Keratinocyte (primary cell): Measurements from ENCODE around the gene ERGIC1. TPM values are rescaled to one million over a fixed set of nuclear protein-coding genes. Genes with fewer than 3 reads are reported as not detected.

Source experiments
- DNase-seq: peaks from one replicate; pipeline ENCODE4 v3.0.0-alpha.2; 2011; ENCODE audit warnings: low read depth, missing footprints, low spot score
- FAIRE-seq: peaks from 2 replicates; lab custom pipeline; 2011; peaks lifted over from hg19 to GRCh38; lab: Jason Lieb, UNC
- H2AFZ ChIP-seq: 2 replicates; pipeline ENCODE4 v1.6.0; 2012; ENCODE audit warnings: low read length, control low read depth, inconsistent platforms; ENCODE audit not compliant: control insufficient read depth
- H3K27ac ChIP-seq: 2 replicates; pipeline ENCODE4 v1.5.1; 2011; ENCODE audit warnings: low read length; ENCODE audit not compliant: control insufficient read depth, insufficient read depth
- H3K27me3 ChIP-seq: 3 replicates; pipeline ENCODE4 v1.6.0; 2011; ENCODE audit warnings: low read length; ENCODE audit not compliant: control insufficient read depth, insufficient read depth; ENCODE audit errors: extremely low read depth
- H3K36me3 ChIP-seq, 2 experiments: 2 replicates in 1 of 2; 3 replicates in 1 of 2; pipeline ENCODE4 v1.5.1; 2011; ENCODE audit warnings: low read length in 2 of 2, mild to moderate bottlenecking in 1 of 2; ENCODE audit not compliant: control insufficient read depth in 2 of 2, insufficient read depth in 2 of 2; ENCODE audit errors: extremely low read depth in 1 of 2
- H3K4me1 ChIP-seq: 3 replicates; pipeline ENCODE4 v1.5.1; 2011; ENCODE audit warnings: low read length; ENCODE audit not compliant: control insufficient read depth, insufficient read depth; ENCODE audit errors: extremely low read depth
- H3K4me2 ChIP-seq: 3 replicates; pipeline ENCODE4 v1.6.0; 2011; ENCODE audit warnings: low read depth, low read length; ENCODE audit not compliant: control insufficient read depth, insufficient read depth; ENCODE audit errors: extremely low read depth
- H3K4me3 ChIP-seq, 3 experiments: fragments of 200-600 bp in 1 of 3; sonication (generic) in 1 of 3; 2 replicates in 2 of 3; 3 replicates in 1 of 3; pipeline ENCODE4 v1.5.1; 2011 to 2016; ENCODE audit warnings: low read length in 3 of 3, mild to moderate bottlenecking in 3 of 3, control low read depth in 2 of 3, inconsistent platforms in 1 of 3, low read depth in 1 of 3, mixed read lengths in 1 of 3, mixed run types in 1 of 3, moderate library complexity in 1 of 3; ENCODE audit not compliant: control insufficient read depth in 2 of 3, insufficient read depth in 2 of 3; ENCODE audit errors: extremely low read depth in 1 of 3
- H3K79me2 ChIP-seq: 2 replicates; pipeline ENCODE4 v1.6.0; 2012; ENCODE audit warnings: low read length; ENCODE audit not compliant: control insufficient read depth, insufficient read depth
- H3K9ac ChIP-seq: 3 replicates; pipeline ENCODE4 v1.6.0; 2011; ENCODE audit warnings: low read length; ENCODE audit not compliant: control insufficient read depth, insufficient read depth; ENCODE audit errors: extremely low read depth
- H3K9me1 ChIP-seq: 3 replicates; pipeline ENCODE4 v1.6.0; 2011; ENCODE audit warnings: low read length; ENCODE audit not compliant: control insufficient read depth, insufficient read depth; ENCODE audit errors: extremely low read depth
- H3K9me3 ChIP-seq: 2 replicates; pipeline ENCODE4 v1.5.1; 2012; ENCODE audit warnings: low read depth, low read length; ENCODE audit not compliant: control insufficient read depth
- H4K20me1 ChIP-seq: 3 replicates; pipeline ENCODE4 v1.6.0; 2011; ENCODE audit warnings: low read length; ENCODE audit not compliant: control insufficient read depth, insufficient read depth; ENCODE audit errors: extremely low read depth
- CTCF ChIP-seq, 3 experiments: IDR thresholded peaks in 1 of 3; conservative IDR thresholded peaks in 1 of 3; optimal IDR thresholded peaks in 1 of 3; 2 replicates in 2 of 3; 3 replicates in 1 of 3; pipeline versions ENCODE3 to v1.5.1; 2011; ENCODE audit warnings: low read length in 3 of 3, mild to moderate bottlenecking in 3 of 3, moderate library complexity in 2 of 3, control low read depth in 1 of 3, inconsistent platforms in 1 of 3; ENCODE audit not compliant: insufficient read depth in 2 of 3; ENCODE audit errors: extremely low read depth in 1 of 3
- EZH2 ChIP-seq: IDR thresholded peaks from one replicate; pipeline ENCODE4 v1.6.1; 2012; ENCODE audit warnings: inconsistent platforms, mild to moderate bottlenecking, low read length, moderate library complexity
- dilution Hi-C: fragments of 300-500 bp; cut with MboI; formaldehyde crosslinking; loops from one replicate; pipeline ENCODE4 v1.7.0; 2020; ENCODE audit warnings: low sequenced_read_pairs; ENCODE audit not compliant: extremely low pct_ligation_motif_present
- polyA plus RNA-seq, 5 experiments: library from polyadenylated mRNA; depleted of rRNA in 3 of 5; stranded (reverse) in 3 of 5; stranded (forward) in 1 of 5; unstranded in 1 of 5; fragments of >200 nt; gene quantifications; 1 replicate in 1 of 5; 2 replicates in 3 of 5; 3 replicates in 1 of 5; pipeline versions ENCODE4 v1.2.1 to v1.2.3, GENCODE V29; 2011 to 2012; ENCODE audit warnings: missing spikeins in 2 of 5, low read depth in 1 of 5, low replicate concordance in 1 of 5

Gene ERGIC1
- polyA plus RNA-seq, 1 donor (not counting 4 experiments of a cell fraction or from before 2014, with no cell fraction given), result 93.4 TPM

GRCh38 chr5:172940268-172941066 is 106.4 kb downstream of the ERGIC1 start:
- Histone ChIP-seq H3K27ac (no peak overlapping the region), H3K9me3 (no peaks in the 10 kb centered on the region), H2AFZ (no peak overlapping the region), H3K79me2 (no peaks in the 10 kb centered on the region), H3K27me3 (no peaks in the 10 kb centered on the region), H3K9me1 (no peaks in the 10 kb centered on the region), H3K36me3 (peaks cover 8 to 22% of the 10 kb centered on the region in 2 experiments), H3K4me2 (no peak overlapping the region), H4K20me1 (no peaks in the 10 kb centered on the region), H3K4me3 (no peak overlapping the region), H3K9ac (no peak overlapping the region), H3K4me1 (no peaks in the 10 kb centered on the region)
- dilution Hi-C loops, result no loop called here
- DNase-seq, result no peak
- FAIRE-seq, result no peak
- TF ChIP-seq EZH2 (no peak), CTCF (optimal IDR thresholded peaks at IDR 0.05 in 1 of 3, IDR thresholded peaks at IDR 0.05 in 1 of 3, conservative IDR thresholded peaks at IDR 0.05 in 1 of 3; ENCODE audit: extremely low read depth in 1 of 3, insufficient read depth in 2 of 3, low read length in 3 of 3) (no peak)

GRCh38 chr5:172941067-172941516 is 107.0 kb downstream of the ERGIC1 start:
- Histone ChIP-seq H4K20me1 (no peaks in the 10 kb centered on the region), H3K27me3 (no peaks in the 10 kb centered on the region), H3K4me3 (no peak overlapping the region), H3K79me2 (no peaks in the 10 kb centered on the region), H3K9ac (no peak overlapping the region), H3K27ac (no peak overlapping the region), H3K4me1 (no peaks in the 10 kb centered on the region), H3K4me2 (no peak overlapping the region), H3K9me3 (no peaks in the 10 kb centered on the region), H3K36me3 (peaks cover 8 to 19% of the 10 kb centered on the region in 2 experiments), H2AFZ (no peak overlapping the region), H3K9me1 (no peaks in the 10 kb centered on the region)
- TF ChIP-seq CTCF (optimal IDR thresholded peaks at IDR 0.05 in 1 of 3, IDR thresholded peaks at IDR 0.05 in 1 of 3, conservative IDR thresholded peaks at IDR 0.05 in 1 of 3; ENCODE audit: extremely low read depth in 1 of 3, insufficient read depth in 2 of 3, low read length in 3 of 3), result no peak
- TF ChIP-seq EZH2, result no peak
- DNase-seq, result no peak
- dilution Hi-C loops, result no loop called here
- no peak for FAIRE-seq
